Femur (tissue), 1 donor: ENCODE data around the gene SAFB.

ENCODE experiments used
- DNase-seq: peaks from one replicate; pipeline ENCODE4 v3.0.0-alpha.2; 2017

SAFB gene

DNA sequence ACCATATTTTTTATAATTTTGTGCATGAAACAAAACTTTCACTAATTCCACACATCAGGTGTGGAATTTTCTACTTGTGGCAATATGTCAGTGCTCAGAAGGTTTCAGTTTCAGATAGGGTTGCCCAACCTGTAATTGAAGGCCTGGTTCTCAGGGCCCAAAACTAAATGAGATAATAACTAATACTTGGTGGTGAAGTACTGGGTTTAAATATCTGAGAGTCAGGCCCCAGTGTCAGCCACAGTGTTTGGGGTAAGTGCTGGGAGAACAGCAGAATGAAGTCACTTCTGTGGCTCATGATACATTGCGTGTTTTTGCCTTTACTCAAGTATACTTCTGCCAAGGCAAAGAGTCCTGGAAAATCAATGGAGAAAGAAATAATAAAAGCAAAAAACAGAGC lies 5.6 kb downstream of the SAFB start:
- DNase-seq = no peak

DNA sequence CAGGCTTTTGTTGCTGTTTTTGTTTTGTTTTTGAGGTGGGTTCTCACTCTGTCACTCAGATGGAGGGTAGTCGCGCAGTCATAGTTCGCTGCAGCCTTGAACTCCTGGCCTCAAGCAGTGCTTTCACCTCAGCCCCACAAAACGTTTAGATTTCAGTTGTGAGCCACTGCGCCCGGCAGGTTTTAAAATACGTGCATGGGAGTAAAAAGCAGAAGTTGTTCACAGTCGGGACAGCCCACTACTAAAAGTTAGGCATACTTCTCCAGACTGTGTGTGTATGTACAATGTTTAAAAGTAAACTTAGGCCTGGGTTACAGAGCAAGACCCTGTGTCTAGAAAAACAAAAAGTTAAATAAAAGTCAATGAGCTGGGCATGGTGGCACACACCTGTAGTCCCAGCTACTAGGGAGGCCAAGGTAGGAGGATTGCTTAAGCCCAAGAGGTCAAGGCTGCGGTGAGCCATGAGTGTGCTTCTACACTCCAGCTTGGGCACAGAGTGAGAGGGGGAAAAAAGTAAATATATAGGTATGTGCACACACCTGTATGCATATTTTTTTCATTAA lies 6.1 kb downstream of the SAFB start:
- no peak for DNase-seq

DNA sequence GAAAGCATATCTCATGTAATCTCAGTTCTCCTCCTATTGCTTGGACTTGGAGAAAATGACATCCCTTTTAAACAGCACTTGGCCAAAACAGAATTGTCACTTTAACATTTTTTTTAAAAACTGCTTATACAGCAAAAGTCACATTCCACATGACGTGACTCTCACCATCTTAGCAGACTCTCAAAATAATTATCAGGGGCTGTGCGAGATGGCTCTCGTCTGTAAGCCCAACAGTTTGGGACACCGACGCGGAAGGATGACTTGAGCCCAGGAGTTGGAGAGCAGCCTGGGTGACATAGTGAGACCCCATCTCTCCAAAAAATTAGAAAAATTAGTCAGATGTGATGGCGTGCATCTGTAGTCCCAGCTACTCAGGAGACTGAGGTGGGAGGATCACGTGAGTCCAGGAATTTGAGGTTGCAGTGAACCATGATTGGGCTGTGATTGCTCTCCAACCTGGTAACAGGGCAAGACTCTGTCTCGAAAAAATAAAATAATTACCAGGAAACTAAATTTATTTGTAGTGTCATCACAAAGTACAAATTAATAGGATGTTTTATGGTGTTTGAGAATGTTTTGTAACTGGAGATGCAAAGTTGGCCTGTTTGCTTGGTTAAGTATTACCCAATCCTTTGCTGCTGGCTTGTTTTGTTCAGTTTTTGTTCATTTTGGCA lies 8.8 kb downstream of the SAFB start:
- no peak for DNase-seq

DNA sequence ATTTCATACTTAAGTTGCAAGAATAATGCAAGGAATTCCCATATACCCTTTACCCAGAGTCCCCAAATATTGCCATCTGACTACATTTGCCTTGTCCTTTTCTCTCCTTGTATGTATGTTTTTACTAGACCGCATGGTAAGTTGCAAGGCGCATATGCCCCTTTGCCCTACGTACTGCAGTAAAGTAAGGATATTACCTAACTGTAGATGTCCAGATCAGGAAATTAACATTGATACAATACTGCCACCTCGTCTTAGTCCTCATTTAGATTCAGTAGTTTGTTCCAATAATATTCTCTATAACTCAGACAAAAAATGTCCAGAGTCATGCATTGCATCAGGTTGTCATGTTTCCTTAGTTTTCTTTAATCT lies 9.3 kb downstream of the SAFB start:
- DNase-seq = no peak

DNA sequence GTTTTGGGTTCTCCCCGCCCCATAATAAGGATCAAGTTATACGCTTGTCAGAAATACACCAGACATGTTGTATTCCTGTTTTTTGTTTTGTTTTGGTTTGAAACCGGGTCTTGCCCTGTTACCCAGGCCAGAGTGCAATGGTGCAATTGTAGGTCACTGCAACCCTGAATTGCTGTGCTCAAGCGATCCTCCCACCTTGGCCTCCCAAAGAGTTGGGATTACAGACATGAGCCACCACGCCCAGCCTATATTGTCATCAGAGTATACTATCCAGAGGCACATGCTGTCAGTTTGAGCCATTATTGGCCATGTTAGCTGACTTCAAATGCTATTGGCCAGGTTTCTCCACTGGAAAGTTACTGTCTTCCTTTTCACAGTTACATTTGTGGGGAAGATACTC lies 9.8 kb downstream of the SAFB start:
- no peak for DNase-seq

DNA sequence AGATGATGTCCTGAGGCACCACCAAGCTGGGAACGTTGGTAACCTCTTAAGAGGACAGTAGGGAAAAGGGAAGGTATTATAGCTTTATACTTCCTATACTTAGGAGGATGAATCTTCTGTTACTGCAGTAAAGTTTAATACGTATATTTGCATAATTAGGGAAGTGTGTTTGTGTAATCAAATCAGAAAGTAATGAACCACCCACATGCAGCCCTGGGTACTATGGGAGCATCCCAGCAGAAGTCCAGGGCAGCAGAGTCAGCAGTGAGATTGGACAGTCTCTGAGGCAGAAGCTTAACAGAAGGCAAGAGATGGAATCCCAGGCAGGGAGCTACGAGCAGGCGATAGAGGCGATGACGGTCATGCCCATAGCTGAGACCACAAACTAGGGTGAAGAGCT lies 12.5 kb downstream of the SAFB start:
- DNase-seq = no peak

DNA sequence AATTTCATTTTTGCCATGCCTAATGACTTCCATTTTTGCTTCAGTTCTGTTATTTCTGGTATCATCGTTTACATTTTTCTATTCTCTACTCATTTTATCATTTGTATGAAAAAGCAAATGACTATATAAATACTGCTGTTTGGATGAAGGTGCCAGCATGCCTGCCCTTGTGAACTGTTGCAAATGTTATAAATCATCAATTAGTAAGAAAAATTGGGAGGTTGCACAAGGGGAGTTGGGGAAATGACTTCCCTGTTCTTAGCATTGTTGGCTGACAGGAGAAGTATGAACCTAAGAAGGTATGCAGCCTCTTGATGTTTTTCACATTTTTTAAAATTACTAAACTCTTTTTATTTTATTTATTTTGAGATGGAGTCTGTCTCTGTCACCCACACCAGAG lies 15.1 kb downstream of the SAFB start:
- DNase-seq = no peak

DNA sequence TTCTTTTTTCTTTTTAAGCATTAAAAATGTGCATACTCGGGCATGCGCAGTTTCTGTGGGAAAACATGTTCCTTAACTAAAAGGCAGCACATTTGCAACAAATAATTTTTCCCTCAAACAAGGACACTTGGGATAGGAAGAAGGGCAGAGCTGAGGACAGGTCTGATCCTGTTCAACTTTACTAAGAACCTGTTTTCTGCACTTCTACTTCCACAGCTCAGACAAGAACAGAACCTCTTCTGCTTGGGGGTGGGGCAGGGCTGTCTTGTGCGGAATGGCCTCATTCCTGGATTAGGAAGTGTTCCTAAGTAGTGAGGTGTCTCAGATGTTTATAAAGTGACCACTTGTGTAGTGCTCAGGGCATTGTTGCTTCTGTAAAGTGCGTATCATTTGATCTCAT lies 18.3 kb downstream of the SAFB start:
- no peak for DNase-seq

DNA sequence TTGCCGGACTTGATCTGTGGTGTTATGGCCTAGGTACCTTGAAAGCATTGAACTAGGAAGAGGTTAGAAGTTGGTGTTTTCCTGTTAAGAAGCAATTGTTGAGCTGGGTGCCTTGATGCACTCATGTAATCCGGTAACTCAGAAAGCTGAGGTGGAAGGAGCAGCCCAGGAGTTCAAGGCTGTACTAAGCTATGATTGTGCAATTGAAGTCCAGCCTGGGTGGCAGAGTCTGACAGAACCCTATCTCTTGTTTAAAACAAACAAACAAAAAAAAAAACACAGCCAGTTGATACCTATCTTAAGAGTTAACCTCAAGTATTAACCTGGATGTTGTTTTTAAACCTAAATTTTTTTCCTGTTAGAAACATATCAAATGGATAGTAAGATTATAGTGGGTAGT lies 19.3 kb downstream of the SAFB start:
- DNase-seq = no peak

DNA sequence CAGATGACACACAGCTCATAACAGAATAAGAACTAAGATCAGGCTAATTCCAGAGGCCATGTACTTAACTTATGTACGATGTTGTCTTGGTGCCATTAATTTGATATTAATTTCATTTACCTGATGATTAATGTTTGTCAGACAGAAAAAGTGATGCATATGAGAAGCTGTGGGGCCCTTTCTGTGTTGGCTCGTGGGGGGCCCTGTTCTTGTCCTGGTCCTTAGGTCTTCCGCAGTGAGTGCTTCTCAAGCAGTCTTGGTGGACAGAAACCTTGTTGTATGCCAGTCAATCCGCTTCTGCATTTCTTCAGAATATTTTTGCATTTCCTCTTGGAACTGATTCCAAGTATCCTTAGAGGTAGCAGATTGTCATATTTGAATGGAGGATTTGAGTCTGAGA lies 20.2 kb downstream of the SAFB start:
- no peak for DNase-seq

DNA sequence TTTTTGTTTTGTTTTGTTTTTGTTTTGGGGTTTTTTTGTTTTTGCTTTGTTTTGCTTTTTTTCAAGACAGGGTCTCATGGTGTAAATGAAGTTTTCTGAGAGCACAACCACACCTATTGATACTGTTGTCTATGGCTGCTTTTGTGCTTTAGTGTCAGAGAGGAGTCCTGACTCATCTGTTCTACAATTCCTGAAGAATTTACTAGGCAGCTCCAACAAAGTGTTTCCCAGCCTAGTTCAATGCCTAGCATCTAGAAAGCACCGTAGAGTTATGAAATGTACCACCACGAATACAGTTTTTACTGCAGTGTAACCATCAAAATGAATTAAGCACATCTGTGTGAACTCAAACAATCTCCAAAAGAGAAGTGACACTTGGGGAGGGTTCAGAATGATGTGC lies 21.2 kb downstream of the SAFB start:
- no peak for DNase-seq

DNA sequence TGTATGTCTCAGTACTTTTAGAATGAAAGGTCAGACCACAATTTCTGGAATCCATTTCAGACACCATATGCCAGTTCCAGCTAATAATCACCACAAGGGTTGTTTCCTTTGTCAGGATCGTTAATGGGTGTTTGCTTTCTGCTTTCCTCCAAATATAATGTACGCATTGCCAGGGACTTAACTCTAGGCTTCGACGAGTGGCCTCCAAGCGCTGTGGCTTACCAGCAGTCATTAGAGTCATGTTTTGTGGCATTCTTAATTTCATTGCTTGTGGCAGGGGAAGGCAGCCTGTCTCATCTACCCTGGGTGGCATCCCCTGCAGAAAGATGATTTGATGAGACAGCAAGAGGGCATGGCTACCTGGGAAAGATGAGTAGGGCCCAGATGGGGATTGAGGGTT lies 22.5 kb downstream of the SAFB start:
- DNase-seq = no peak

DNA sequence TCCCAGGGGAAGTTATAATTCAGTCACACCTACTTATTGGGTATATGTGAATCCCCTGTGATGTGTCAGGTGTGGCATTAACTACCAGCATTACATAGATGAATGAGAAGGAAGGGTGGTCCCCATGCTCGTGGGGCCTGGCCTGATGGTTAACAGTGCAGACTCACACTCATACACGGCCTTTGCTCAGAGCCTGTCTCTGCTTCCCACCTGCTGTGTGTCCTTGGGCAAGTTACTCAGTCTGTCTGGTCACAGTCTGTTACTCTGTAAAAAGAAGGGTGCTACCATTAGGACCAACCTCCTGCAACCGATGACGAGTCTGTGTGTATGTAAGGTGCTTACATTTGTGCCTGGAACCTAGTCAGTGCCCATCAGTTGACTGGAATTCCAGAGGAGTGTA lies 23.8 kb downstream of the SAFB start:
- DNase-seq = no peak

DNA sequence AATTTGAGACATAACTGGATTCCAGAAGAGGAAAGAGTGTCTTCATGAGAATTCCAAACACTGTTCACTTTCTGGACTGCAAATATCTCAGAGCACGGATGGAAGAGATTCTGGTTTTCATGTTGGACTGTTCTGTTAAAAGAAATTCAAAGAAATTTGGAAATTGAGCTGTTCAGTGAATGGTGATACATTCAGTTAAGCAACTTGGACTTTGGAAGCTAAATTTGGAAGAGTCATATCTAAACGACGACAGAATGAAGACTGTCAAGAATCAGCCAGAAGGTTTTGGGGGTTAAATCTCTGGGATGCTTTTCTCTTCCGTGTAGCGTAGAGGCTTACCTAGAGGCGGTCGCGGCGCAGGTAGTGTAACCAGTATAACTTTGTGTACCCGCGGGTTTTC lies 25.6 kb downstream of the SAFB start:
- DNase-seq = no peak

DNA sequence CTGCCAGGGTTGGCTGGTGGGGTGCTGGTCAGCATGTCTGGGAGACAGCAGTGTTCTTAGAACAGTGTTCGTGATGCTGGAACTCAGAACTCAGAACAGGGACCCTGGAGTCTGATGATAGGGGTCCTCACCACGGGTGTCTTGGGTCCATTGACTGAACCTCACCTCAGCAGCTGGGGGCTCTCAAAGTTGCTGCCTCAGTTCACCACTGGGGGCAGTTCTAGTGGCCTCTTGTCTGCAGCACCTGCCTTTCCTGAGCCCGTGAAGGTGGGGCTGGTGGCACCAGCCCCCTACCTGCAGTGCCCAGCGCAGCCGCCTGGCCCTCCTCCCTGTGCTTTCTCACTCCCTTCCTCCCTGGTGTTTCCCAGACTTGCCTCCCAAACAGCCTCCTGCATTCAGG lies 28.5 kb downstream of the SAFB start:
- DNase-seq = no peak

DNA sequence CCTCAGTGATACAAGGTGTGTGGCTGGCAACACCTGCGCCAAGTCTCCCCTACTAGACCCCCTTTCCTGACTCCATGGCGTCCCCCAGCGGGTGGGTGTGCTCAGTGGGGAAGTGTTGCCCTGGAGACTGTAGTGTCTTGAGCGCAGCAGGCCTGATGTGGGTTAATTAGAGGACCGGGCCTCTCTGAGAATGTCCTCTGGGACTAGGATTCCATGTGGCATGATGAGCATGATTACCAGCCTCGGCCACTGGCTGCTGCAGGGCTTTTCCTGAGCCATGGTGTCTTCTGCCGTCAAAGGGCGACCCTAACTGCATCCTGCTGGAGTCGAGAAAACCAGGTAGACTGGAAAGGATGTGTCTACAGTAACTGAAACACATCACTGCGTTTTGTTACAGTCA lies 29.4 kb downstream of the SAFB start:
- DNase-seq = no peak

DNA sequence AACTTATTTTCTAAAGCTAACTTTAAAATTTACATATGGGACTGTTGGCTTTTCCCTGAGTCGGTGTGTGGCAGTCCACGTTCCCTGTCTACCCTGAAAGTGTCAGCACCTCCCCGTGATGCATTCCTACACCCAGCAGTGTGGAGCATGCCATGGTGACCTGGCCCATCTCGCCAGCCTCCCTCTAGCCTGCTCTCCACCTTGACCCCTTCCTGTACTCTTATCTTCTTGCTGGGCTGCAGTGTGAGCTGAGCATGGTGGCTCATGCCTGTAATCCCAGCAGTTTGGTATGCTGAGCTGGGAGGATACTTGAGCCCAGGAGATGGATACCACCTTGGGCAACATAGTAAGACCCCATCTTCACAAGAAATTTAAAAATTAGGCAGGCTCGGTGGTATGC lies 32.0 kb downstream of the SAFB start:
- DNase-seq = no peak

DNA sequence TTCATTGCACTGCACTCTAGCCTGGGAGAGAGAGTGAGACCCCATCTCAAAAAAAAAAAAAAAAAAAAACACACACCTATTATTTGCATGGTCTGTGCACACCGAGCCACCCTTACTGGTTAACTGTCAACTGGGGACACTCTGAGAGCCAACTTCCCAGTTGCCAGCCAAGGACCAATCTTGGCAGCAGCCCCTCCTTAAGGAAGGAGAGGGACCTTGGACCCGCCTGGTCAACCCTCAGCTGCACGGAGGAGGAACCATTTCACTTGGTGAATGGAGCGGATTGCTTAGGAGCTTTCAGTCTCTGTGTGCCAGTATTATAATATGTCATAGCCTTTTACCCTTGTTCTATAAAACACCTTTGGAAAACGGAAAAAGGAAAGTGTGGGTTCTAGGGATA lies 32.5 kb downstream of the SAFB start:
- DNase-seq = no peak

DNA sequence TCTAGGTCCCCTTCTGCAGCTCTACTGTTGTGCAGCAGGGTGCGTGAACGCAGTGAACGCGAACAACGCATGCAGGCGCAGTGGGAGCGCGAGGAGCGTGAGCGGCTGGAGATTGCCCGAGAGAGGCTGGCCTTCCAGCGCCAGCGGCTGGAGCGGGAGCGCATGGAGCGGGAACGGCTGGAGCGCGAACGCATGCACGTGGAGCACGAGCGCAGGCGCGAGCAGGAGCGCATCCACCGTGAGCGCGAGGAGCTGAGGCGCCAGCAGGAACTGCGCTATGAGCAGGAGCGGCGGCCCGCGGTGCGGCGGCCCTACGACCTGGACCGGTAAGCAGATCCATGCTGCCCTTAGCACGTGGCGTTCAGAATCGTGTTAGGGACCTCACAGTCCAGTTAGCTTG lies 38.6 kb downstream of the SAFB start:
- DNase-seq = no peak

DNA sequence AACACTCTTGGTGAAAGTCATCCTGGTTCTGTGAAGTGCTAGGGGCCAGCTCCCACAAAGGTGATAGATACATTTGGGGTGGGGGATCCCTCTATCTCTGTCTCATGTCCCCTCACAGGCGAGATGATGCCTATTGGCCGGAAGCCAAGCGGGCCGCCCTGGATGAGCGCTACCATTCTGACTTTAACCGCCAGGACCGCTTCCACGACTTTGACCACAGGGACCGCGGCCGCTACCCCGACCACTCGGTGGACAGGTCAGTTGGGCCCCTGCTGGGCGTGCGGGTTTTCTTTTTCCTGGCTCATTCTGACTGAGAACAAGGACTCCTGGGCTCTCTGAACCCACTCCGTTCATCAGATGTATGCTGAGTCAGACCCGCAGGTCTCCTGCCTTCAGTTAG lies 41.0 kb downstream of the SAFB start:
- DNase-seq = no peak

DNA sequence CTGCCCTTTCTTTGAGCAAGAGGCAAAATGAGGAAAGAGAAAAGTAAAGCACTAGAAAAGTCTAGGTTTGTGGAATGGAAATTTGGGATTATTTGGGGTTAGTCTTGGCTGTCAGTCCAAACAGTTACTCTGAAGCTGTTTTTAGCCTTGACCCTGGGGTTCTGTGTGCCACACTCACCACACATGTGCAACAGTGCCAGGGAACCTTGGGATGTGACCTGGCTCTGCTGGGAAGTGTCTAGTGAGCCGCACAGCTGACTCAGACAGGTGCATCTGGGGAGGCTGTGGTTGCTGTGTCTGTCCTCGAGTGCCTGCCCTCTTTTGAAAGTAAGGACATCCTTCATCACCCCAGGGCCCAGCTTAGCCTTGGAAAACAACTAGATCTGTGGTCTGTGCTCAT lies 41.6 kb downstream of the SAFB start:
- DNase-seq = no peak

DNA sequence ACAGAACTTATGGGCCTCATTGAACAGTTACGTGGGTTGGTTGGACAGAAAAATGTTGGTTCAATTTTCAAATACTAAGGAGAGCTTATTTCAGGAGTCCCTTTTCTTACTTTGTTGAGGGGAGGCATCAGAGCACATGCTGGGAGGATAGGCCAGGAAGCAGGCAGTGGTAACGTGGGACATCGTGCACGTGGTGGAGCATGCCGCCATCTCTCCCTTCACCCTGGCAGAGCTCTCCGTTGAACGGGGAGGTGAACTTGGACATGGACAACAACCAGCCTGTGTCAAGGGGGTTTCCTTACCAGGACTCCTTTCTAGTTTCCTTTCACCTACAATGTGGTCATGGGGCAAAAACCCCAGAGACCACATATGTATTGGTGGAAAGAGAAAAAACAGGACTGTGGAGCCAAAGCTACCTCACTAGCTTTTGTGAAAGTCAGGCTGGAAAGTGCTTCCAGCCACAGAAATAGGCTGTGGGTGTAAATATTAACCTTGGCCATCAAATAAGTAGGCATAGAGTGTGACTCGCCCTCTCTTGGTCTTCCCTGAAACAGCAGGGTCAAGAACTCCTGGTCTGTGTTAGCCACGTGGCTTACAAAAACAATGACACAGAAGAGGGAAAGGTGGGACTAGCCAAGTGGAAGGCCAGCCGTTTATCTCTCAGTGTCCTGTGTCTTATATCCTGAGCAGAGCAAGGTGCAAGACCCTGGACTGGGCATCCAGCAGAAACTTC lies 43.1 kb downstream of the SAFB start:
- DNase-seq = no peak

DNA sequence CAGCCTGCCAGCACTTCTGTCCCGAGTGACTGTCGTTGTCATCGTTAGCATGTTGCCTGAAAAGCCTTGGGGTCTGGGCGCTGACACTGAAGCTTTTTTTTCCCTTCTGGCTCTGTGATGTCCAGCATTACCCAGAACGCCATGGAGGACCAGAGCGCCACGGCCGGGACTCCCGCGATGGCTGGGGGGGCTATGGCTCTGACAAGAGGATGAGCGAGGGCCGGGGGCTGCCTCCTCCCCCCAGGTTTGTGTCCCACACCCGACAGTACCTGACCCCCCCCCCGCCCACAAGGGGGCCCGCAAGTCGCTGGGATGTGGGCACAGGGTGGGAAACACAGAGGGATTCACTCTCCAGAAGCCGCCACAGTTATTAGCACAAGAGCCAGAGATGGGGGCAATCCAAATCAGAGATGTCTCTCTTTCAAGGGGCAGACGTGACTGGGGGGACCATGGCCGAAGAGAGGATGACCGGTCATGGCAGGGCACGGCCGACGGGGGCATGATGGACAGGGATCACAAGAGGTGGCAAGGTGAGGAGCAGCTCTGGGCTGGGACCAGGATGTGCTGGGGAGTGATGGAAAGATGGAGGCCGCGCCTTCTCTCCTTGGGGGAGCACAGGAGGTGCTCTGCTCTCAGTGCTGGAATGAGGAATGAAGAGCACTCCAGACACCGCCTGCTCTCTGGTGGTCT lies 44.2 kb downstream of the SAFB start:
- no peak for DNase-seq

DNA sequence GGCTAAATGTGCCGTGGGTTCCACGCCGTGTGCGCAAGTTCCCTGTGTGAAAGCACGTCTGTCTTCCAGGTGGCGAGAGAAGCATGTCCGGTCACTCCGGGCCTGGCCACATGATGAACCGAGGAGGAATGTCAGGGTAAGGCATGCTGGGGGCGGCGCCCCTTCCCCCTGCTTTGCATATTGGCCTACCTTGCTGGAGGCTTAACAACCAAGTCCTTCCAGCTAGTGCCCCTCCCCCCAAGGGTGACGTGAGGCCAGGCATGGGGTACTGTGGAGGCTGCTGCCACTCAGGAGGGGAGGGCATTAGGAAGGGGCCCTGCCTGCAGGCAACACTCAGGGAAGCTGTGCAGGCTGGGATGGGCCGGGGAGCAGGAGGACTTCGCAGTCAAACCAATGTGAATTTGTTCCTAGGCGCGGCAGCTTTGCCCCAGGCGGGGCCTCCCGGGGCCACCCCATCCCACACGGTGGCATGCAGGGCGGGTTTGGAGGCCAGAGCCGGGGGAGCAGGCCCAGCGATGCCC lies 44.9 kb downstream of the SAFB start:
- no peak for DNase-seq
